Progenitor cell of endocrine pancreas (in vitro differentiated cells): ENCODE measurements around the gene PITPNM2. TPM values are rescaled to one million over a fixed set of nuclear protein-coding genes. Genes with fewer than 3 reads are reported as not detected.
A peak's percentile ranks its signal among the peaks of the same experiment; 100 is the strongest.

ENCODE experiments used
- DNase-seq: peaks from one replicate; pipeline ENCODE4 v3.0.0; 2021; ENCODE audit warnings: low spot score; ENCODE audit not compliant: unreplicated experiment
- H3K27ac Mint-ChIP-seq: 2 replicates; pipeline ENCODE4 v1.8.0; 2021; ENCODE audit warnings: mild to moderate bottlenecking, moderate library complexity, mixed read lengths
- H3K27me3 Mint-ChIP-seq: 2 replicates; pipeline ENCODE4 v1.8.0; 2021; ENCODE audit warnings: mixed read lengths
- H3K36me3 Mint-ChIP-seq: 2 replicates; pipeline ENCODE4 v1.8.0; 2022; ENCODE audit warnings: mixed read lengths; ENCODE audit not compliant: insufficient read depth
- H3K4me1 Mint-ChIP-seq: 2 replicates; pipeline ENCODE4 v1.8.0; 2021; ENCODE audit warnings: low read depth, mixed read lengths
- H3K4me3 Mint-ChIP-seq: 2 replicates; pipeline ENCODE4 v1.8.0; 2021; ENCODE audit warnings: low read depth, mild to moderate bottlenecking, moderate library complexity, mixed read lengths
- H3K9me3 Mint-ChIP-seq: 2 replicates; pipeline ENCODE4 v1.8.0; 2021; ENCODE audit warnings: low read depth, mixed read lengths
- CTCF ChIP-seq: fragments of 200-600 bp; sonication (generic); IDR thresholded peaks from one replicate; pipeline ENCODE4 v1.5.0; 2021; ENCODE audit warnings: antibody characterized with exemption, mild to moderate bottlenecking; ENCODE audit not compliant: unreplicated experiment
- total RNA-seq: library from RNA; stranded (reverse); gene quantifications from 2 replicates; pipeline ENCODE4 v1.2.1, GENCODE V29; 2021

Gene PITPNM2
- total RNA-seq, 1 donor from 2014 or later, result 2.1 TPM

- Mint-ChIP-seq H3K27me3 (peaks cover 48% of the 10 kb centered on the region), H3K9me3 (no peaks in the 10 kb centered on the region), H3K4me3 (no peak overlapping the region), H3K36me3 (no peaks in the 10 kb centered on the region), H3K27ac (no peak overlapping the region), H3K4me1 (peaks cover 11% of the 10 kb centered on the region)
- TF ChIP-seq CTCF, result no peak
- DNase-seq, result no peak
Observed at GRCh38 chr12:123145211-123145610, 5.7 kb downstream of the PITPNM2 start.

- Mint-ChIP-seq H3K36me3 (no peaks in the 10 kb centered on the region), H3K27ac (no peak overlapping the region), H3K27me3 (peaks cover 36% of the 10 kb centered on the region), H3K4me3 (no peak overlapping the region), H3K4me1 (peaks cover 10% of the 10 kb centered on the region), H3K9me3 (no peaks in the 10 kb centered on the region)
- DNase-seq, result no peak
- no peak for TF ChIP-seq CTCF
Observed at GRCh38 chr12:123143736-123144461, 7.0 kb downstream of the PITPNM2 start.

GRCh38 chr12:123142921-123143735 lies 7.8 kb downstream of the PITPNM2 start:
- TF ChIP-seq CTCF, result no peak
- Mint-ChIP-seq H3K27ac (no peak overlapping the region), H3K27me3 (peaks cover 29% of the 10 kb centered on the region), H3K4me1 (peaks cover 10% of the 10 kb centered on the region), H3K4me3 (no peak overlapping the region), H3K9me3 (no peaks in the 10 kb centered on the region), H3K36me3 (no peaks in the 10 kb centered on the region)
- no peak for DNase-seq

GRCh38 chr12:123142518-123142840 lies 8.4 kb downstream of the PITPNM2 start:
- H3K36me3 Mint-ChIP-seq, result no peaks in the 10 kb centered on the region
- no peak overlapping the region for H3K27ac Mint-ChIP-seq
- no peaks in the 10 kb centered on the region for H3K9me3 Mint-ChIP-seq
- no peak for TF ChIP-seq CTCF
- H3K27me3 Mint-ChIP-seq, result peaks cover 24% of the 10 kb centered on the region
- no peak for DNase-seq
- H3K4me1 Mint-ChIP-seq, result peaks cover 10% of the 10 kb centered on the region
- no peak overlapping the region for H3K4me3 Mint-ChIP-seq

- TF ChIP-seq CTCF, result no peak
- H3K4me3 Mint-ChIP-seq, result no peak overlapping the region
- peaks cover 10% of the 10 kb centered on the region for H3K4me1 Mint-ChIP-seq
- no peaks in the 10 kb centered on the region for H3K36me3 Mint-ChIP-seq
- H3K27ac Mint-ChIP-seq, result peak overlapping the region; percentile 88
- no peak for DNase-seq
- peaks cover 18% of the 10 kb centered on the region for H3K27me3 Mint-ChIP-seq
- no peaks in the 10 kb centered on the region for H3K9me3 Mint-ChIP-seq
Observed at GRCh38 chr12:123141615-123142517, 9.0 kb downstream of the PITPNM2 start.
